Nephron (organoid): ENCODE data around the gene EXOSC5.
A peak's percentile ranks its signal among the peaks of the same experiment; 100 is the strongest.

Experiments
- H3K27ac Mint-ChIP-seq, 3 experiments: 2 replicates each; pipeline ENCODE4 v1.8.0; 2020; ENCODE audit warnings: mixed read lengths in 3 of 3, mild to moderate bottlenecking in 2 of 3, moderate library complexity in 1 of 3
- H3K27me3 Mint-ChIP-seq: 2 replicates; pipeline ENCODE4 v1.8.0; 2021; ENCODE audit warnings: low read depth, mild to moderate bottlenecking, moderate library complexity, mixed read lengths
- H3K36me3 Mint-ChIP-seq: 2 replicates; pipeline ENCODE4 v1.8.0; 2020; ENCODE audit warnings: low read depth, mixed read lengths
- H3K4me1 Mint-ChIP-seq: 2 replicates; pipeline ENCODE4 v1.8.0; 2020; ENCODE audit warnings: mixed read lengths
- H3K4me3 Mint-ChIP-seq, 3 experiments: 2 replicates each; pipeline ENCODE4 v1.8.0; 2020; ENCODE audit warnings: mild to moderate bottlenecking in 3 of 3, mixed read lengths in 3 of 3, moderate library complexity in 2 of 3
- H3K9me3 Mint-ChIP-seq: 2 replicates; pipeline ENCODE4 v1.8.0; 2020; ENCODE audit warnings: mixed read lengths
- TF ChIP-seq, protein P1 (sequence below), 3 experiments: fragments of 200-600 bp; sonication (generic); IDR thresholded peaks; one replicate each; pipeline ENCODE4 v1.5.0; 2021; ENCODE audit warnings: antibody characterized with exemption in 3 of 3; ENCODE audit not compliant: unreplicated experiment in 3 of 3

The EXOSC5 gene

GRCh38 chr19:41403181-41403970, 6.2 kb upstream of the EXOSC5 start:
- peaks cover 22% of the 10 kb centered on the region for H3K4me1 Mint-ChIP-seq
- H3K27me3 Mint-ChIP-seq, result no peaks in the 10 kb centered on the region
- TF ChIP-seq, protein P1, sequence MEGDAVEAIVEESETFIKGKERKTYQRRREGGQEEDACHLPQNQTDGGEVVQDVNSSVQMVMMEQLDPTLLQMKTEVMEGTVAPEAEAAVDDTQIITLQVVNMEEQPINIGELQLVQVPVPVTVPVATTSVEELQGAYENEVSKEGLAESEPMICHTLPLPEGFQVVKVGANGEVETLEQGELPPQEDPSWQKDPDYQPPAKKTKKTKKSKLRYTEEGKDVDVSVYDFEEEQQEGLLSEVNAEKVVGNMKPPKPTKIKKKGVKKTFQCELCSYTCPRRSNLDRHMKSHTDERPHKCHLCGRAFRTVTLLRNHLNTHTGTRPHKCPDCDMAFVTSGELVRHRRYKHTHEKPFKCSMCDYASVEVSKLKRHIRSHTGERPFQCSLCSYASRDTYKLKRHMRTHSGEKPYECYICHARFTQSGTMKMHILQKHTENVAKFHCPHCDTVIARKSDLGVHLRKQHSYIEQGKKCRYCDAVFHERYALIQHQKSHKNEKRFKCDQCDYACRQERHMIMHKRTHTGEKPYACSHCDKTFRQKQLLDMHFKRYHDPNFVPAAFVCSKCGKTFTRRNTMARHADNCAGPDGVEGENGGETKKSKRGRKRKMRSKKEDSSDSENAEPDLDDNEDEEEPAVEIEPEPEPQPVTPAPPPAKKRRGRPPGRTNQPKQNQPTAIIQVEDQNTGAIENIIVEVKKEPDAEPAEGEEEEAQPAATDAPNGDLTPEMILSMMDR (IDR thresholded peaks at IDR 0.05; ENCODE audit: unreplicated experiment in 3 of 3), result no peak
- peak overlapping the region in 2 of 3 experiments; percentile 23 to 40 for H3K4me3 Mint-ChIP-seq
- H3K9me3 Mint-ChIP-seq, result no peaks in the 10 kb centered on the region
- H3K27ac Mint-ChIP-seq, result peak overlapping the region in 1 of 3 experiments; percentile 49
- peaks cover 3% of the 10 kb centered on the region for H3K36me3 Mint-ChIP-seq

DNA sequence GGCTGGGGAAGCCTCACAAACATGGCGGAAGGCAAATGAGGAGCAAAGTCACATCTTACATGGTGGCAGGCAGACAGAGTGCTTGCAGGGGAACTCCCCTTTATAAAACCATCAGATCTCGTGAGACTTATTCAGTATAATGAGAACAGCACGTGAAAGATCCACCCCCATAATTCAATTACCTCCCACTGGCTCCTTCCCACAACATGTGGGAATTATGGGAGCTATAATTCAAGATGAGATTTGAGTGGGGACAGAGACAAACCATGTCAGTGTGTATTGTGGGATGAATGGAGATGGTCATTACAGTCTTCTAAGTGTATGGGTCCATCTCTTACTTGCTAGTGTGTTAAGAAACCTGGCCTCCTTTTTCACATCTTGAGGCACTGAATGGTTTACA, 4.9 kb upstream of the EXOSC5 start:
- Mint-ChIP-seq H3K36me3 (peaks cover 3% of the 10 kb centered on the region), H3K4me1 (peaks cover 28% of the 10 kb centered on the region), H3K27ac (no peak overlapping the region), H3K9me3 (no peaks in the 10 kb centered on the region), H3K4me3 (no peak overlapping the region), H3K27me3 (no peaks in the 10 kb centered on the region)
- TF ChIP-seq, protein P1 (IDR thresholded peaks at IDR 0.05; ENCODE audit: unreplicated experiment in 3 of 3), result no peak

- TF ChIP-seq, protein P1 (IDR thresholded peaks at IDR 0.05; ENCODE audit: unreplicated experiment in 3 of 3), result no peak
- no peak overlapping the region for H3K27ac Mint-ChIP-seq
Observed at GRCh38 chr19:41401483-41401882, 4.3 kb upstream of the EXOSC5 start.

DNA sequence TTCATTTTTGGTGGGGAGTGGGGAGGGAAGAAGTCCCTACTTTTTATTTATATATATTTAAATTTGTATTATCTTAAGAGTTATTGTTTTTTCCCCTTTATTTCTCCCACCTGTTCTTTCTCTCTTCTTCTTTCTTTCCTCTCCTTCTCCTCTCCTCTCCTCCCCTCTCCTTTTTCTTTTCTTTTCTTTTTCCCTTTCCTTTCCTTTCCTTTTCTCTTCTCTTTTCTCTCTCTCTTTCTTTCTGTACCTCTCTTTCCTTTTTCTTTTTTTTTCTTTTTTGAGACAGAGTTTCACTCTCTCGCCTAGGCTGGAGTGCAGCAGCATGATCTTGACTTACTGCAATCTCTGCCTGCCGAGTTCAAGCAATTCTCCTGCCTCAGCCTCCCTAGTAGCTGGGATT, 2.4 kb upstream of the EXOSC5 start:
- peaks cover 41% of the 10 kb centered on the region for H3K4me1 Mint-ChIP-seq
- peak overlapping the region; percentile 98 to 100 (median 99) for H3K4me3 Mint-ChIP-seq
- peak overlapping the region in 2 of 3 experiments; percentile 73 to 100 for H3K27ac Mint-ChIP-seq
- H3K36me3 Mint-ChIP-seq, result peaks cover 3% of the 10 kb centered on the region
- H3K9me3 Mint-ChIP-seq, result no peaks in the 10 kb centered on the region
- H3K27me3 Mint-ChIP-seq, result no peaks in the 10 kb centered on the region
- TF ChIP-seq, protein P1 (IDR thresholded peaks at IDR 0.05; ENCODE audit: unreplicated experiment in 3 of 3), result no peak

More at GRCh38 chr19:41401483-41401882, 4.3 kb upstream of the EXOSC5 start:
- Mint-ChIP-seq H3K4me1 (peaks cover 30% of the 10 kb centered on the region), H3K27me3 (no peaks in the 10 kb centered on the region), H3K36me3 (peaks cover 3% of the 10 kb centered on the region), H3K4me3 (peak overlapping the region in 2 of 3 experiments; percentile 56 to 72), H3K9me3 (no peaks in the 10 kb centered on the region)

- Mint-ChIP-seq H3K27me3 (no peaks in the 10 kb centered on the region), H3K36me3 (peaks cover 3% of the 10 kb centered on the region), H3K9me3 (no peaks in the 10 kb centered on the region), H3K4me3 (peak overlapping the region; percentile 98 to 100 (median 99)), H3K27ac (peak overlapping the region; percentile 99 to 100 (median 100)), H3K4me1 (peaks cover 41% of the 10 kb centered on the region)
- TF ChIP-seq, protein P1 (IDR thresholded peaks at IDR 0.05; ENCODE audit: unreplicated experiment in 3 of 3), result no peak
Observed at GRCh38 chr19:41399091-41399490, 1.9 kb upstream of the EXOSC5 start.

DNA sequence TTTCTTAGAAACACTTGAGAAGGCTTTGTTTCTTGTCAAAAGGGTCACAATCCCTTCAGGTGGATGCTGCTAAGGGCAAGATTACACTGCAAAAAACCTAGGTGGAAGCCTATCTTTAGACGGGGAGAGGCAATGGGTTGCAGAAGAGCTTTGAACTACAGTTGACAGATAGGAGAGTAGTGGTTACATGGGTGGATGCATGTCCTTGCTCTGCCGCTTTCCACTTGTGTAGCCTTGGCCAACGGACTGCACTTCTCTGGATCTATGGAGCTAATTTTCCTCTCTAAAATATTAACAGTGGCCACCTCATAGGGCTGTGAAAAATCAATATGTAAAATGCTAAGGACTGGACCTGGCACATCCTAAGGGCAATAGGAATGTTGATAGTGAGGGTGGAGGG, 1.4 kb upstream of the EXOSC5 start:
- Mint-ChIP-seq H3K4me3 (peak overlapping the region; percentile 98 to 100 (median 99)), H3K9me3 (no peaks in the 10 kb centered on the region), H3K27me3 (no peaks in the 10 kb centered on the region), H3K4me1 (peaks cover 41% of the 10 kb centered on the region), H3K36me3 (peaks cover 3% of the 10 kb centered on the region), H3K27ac (peak overlapping the region; percentile 99 to 100 (median 100))
- TF ChIP-seq, protein P1 (IDR thresholded peaks at IDR 0.05; ENCODE audit: unreplicated experiment in 3 of 3), result no peak
